ENCODE results near the gene CDKN2D. TPM values are rescaled to one million over a fixed set of nuclear protein-coding genes. Genes with fewer than 3 reads are reported as not detected.

The CDKN2D gene
- 6.8 and 8.7 TPM in 2 replicates for total RNA-seq

DNA sequence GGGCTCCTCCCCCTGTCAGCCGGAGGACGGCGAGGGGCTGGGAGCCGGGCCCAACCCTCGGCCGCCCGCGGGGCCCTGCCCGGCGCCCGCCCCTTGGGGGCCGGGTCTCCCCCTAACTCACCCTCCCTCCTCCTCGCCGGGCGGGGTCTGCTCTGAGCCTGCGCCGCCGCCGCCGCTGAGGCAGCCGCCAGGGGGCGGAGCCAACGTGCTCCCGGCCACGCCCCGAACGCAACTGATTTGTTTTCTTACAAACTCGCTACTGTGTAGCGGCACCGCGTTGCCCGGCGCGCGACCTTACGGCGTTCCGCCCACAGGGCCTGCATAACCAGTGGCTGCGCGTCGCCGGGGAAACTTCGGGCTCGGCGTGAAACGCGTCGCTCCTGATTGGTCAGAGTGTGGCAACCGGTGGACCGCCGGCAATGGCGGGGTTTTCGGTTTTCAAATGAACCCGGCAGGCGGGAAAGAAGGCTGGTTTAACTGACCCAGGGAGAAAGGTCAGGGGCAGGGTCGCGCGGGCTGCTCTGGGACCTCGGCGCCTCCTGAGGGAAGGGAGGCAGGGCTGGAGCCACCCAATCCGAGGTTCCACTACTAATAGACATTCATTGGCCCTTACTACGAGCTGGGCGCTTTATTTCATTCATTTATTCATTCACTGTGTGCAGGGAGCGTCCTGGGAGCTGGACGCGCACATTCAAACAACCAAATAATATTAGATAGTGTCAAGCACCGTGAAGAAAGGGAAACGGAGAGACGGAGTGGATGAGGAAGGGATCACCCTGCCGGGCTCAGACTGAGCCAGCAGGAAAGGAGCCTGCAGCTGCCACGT lies at the start of gene CDKN2D:
CDKN2D (minus strand) TSS at position 154 of the 826 bp plus-strand sequence. CDS start 326 bp downstream, outside the sequence.

GRCh38 chr19:10587022-10587838 lies 18.5 kb upstream of the CDKN2D start, which contains the start of gene AP1M2:
AP1M2 (minus strand) TSS chr19:10587312; CDS start chr19:10587231, 81 bp downstream.

DNA sequence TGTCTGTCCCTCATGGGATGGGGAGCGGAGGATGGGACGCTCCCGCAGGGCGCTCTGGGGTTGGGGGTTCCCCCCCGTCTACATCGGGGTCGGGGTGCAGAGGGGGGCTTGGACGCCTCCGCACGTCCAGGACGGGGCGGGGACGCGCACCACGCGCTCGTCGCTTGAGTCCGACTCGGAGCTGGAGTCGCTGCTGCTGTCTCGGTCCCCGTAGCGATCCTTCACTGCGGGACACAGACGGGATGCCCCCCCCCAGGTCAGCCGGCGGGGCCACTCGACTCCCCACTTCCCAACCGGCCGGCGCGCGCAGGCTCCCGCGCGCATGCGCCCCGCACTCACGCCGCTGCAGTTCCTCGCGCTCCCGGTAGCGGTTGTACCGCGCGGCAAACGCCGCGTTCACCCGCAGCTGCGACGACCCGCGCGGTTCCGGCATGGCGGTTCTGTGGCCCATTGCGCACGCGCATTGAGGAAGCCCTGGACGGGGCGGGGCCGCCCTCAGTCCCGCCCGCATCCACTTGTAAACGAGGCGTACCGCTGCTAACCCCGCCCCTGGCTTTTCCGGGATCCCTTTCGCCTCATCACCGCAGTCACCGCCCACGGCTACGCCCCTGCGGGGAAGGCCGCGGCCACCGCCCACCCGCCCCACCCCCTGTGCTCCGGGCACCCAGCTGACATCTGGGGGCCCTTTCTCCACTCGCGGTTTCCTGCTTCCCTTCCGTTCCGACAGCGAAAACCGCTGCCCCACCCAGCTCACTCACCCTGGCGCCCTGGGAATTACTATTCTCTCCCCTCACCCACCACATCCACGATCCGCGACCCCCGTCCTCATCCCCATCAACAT lies 3.0 kb downstream of the CDKN2D start, which contains the start of gene KRI1:
KRI1 (minus strand) TSS at position 444 of the 841 bp plus-strand sequence; CDS start at position 433, 11 bp downstream.

GRCh38 chr19:10543420-10544241 lies 25.1 kb downstream of the CDKN2D start, which contains the start of gene ATG4D:
ATG4D (plus strand) TSS chr19:10543904; CDS start chr19:10544091, 187 bp downstream.

GRCh38 chr19:10517361-10517759 lies 51.4 kb downstream of the CDKN2D start, which contains the start of gene S1PR5:
S1PR5 (minus strand) TSS chr19:10517447; CDS start chr19:10515011, 2,436 bp downstream.

Other genes starting within 250 kb of the CDKN2D start
- 11.6 and 33.9 TPM in 2 replicates for gene RAVER1, start 235.4 kb downstream of the CDKN2D start, total RNA-seq
- gene ICAM3, start 229.4 kb downstream of the CDKN2D start, total RNA-seq = 5.1 and 7.7 TPM in 2 replicates
- 67.4 and 86.4 TPM in 2 replicates for gene TYK2, start 188.4 kb downstream of the CDKN2D start, total RNA-seq
- 177 and 241 TPM in 2 replicates for gene CDC37, start 165.4 kb downstream of the CDKN2D start, total RNA-seq
- gene PDE4A, start 148.4 kb downstream of the CDKN2D start, total RNA-seq = 3.3 and 6.2 TPM in 2 replicates
- 68.0 and 81.0 TPM in 2 replicates for gene KEAP1, start 65.6 kb downstream of the CDKN2D start, total RNA-seq
- gene S1PR5, start 51.5 kb downstream of the CDKN2D start, total RNA-seq = 5.4 and 7.4 TPM in 2 replicates
- gene ATG4D, start 25.1 kb downstream of the CDKN2D start, total RNA-seq = 10.7 and 15.6 TPM in 2 replicates
- gene KRI1, start 3.0 kb downstream of the CDKN2D start, total RNA-seq = 8.0 and 9.8 TPM in 2 replicates
- gene AP1M2, start 18.3 kb upstream of the CDKN2D start, total RNA-seq = not detected in 2 replicates
- 42.5 and 59.3 TPM in 2 replicates for gene SLC44A2, start 56.6 kb upstream of the CDKN2D start, total RNA-seq
- gene ILF3, start 85.4 kb upstream of the CDKN2D start, total RNA-seq = 87.6 and 151 TPM in 2 replicates
- 20.1 and 26.4 TPM in 2 replicates for gene QTRT1, start 132.5 kb upstream of the CDKN2D start, total RNA-seq
- 76.6 and 120 TPM in 2 replicates for gene DNM2, start 149.1 kb upstream of the CDKN2D start, total RNA-seq

All from smooth muscle cell of the umbilical artery (primary cell).